ENCODE data around the gene AGAP4. TPM values are rescaled to one million over a fixed set of nuclear protein-coding genes. Genes with fewer than 3 reads are reported as not detected.
"Not testable (repeated sequence)": the region's sequence is repeated elsewhere in the genome, so short reads cannot be mapped to it uniquely, and the experiment has no call there.

Gene AGAP4
- 7.7 and 11.1 TPM in 2 replicates for total RNA-seq

DNA sequence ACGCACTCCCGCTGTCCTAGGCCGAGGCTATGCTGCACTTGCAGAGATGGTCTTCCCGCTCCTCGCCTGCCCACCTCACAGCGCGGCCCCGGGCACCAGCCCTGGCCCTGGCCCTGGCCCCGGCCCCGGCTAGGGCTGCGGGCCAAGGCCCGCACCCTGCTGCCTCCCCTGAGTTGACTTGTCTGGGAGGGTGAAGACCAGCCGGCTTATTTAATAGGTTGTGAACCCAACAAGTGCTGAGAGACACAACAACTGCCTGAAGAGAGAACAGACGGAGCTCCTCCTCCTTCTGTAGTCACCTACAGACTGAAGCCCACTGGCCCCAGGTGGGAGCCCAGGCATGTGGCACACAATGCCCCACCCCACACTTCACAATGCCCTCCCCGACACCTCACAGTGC lies at the start of gene AGAP4:
Gene AGAP4 (minus strand): TSS at position 101 of the 400 bp plus-strand sequence. CDS start 153 bp downstream, outside the sequence.
- DNase-seq (ENCODE audit: extremely low read depth, low read depth, low spot score): not testable (repeated sequence)

DNA sequence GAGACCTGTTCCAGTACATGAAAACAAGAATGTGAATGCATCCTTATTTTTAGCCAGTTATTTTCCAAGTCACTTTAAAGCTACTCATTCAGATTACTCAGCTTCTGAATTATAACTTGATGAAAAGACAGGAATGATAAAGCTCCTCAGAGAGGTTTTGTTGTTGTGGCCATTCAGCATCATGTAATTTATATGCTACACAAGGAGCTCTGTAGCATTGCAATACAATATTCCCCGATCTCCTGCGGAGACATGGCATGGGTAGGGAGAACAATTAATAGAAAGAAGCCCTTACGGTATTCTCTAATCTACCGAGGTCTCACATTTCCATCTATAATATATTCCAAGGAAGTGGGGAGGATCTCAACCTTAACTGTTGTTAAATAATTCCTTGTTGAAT lies 43.4 kb upstream of the AGAP4 start:
- not testable (repeated sequence) for DNase-seq (ENCODE audit: extremely low read depth, low read depth, low spot score)

DNA sequence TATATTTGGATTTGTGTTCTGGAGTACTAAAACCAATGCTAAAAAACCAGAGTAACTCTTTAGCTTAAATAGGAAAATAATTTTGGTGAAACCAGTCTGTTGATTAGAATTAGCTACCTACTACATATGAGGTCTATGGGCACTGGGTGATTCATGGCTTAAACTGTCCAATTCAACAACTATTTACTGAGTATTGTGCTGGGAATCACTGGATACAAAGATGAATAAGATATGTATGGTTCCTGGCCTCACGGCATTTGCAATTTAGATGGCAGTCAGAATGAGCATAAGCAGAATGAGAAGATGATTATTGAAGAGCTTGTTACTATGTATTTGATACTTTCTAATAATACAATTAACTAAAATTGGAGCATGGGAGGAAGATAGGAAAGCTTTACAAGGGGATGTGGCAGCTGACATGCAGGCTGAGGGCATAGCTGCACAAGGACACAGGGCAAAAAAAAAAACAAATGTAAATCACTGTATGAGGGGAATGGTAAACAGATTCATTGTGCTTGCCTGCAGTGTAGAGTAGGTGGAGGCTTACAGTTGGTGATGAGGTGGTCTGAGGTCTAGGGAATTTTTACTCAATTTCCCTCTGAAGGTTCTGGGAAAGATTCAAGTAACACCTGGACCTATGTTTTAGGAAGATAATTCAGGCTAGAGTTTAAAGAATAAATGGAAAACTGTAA lies 42.4 kb upstream of the AGAP4 start:
- DNase-seq (ENCODE audit: extremely low read depth, low read depth, low spot score): not testable (repeated sequence)

DNA sequence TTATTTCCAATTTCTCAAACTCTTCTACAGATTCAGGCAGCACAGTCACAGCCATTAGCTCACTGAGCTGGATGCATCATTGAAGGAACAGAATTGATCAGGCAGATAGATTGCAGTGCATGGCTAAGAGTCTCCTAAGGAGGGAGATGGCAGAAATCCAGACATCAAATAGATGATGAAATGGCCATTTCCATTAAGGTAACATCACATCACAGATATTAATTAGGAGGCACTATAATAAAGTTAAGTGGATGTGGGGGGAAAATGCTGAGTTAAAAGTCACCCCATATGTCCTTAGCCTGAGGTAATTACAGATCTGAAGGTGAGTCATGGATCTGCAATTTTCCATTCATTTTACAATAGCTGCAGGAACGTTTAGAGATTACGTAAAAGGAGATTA lies 35.6 kb upstream of the AGAP4 start:
- DNase-seq (ENCODE audit: extremely low read depth, low read depth, low spot score): not testable (repeated sequence)

DNA sequence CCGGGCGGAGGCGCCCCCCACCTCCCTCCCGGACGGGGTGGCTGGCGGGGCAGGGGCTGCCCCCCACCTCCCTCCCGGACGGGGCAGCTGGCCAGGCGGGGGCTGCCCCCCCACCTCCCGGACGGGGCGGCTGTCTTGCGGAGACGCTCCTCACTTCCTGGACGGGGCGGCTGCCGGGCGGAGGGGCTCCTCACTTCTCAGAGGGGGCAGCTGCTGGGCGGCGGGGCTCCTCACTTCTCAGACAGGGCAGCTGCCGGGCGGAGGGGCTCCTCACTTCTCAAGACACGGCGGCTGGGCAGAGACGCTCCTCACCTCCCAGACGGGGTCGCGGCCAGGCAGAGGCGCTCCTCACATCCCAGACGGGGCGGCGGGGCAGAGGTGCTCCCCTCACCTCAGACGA lies 18.1 kb upstream of the AGAP4 start:
- not testable (repeated sequence) for DNase-seq (ENCODE audit: extremely low read depth, low read depth, low spot score)

DNA sequence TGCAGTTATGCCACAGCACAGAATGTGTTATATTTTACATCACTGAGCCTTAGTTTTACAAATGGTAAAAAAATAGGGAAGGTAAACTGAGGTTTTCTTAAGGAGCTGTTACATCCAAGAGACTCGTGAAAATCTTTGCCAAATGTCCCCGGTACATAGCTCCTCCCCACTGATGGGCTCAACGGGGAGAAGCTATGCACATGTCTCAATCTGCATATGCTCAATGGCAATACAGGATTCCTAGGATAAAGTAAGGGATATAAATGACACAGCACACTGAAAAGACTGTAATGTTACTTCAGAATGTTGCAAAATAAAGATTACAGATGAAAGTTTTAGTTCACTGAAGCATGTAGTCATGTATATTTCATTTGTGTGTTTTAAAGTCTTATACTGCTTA lies 17.0 kb upstream of the AGAP4 start:
- not testable (repeated sequence) for DNase-seq (ENCODE audit: extremely low read depth, low read depth, low spot score)

DNA sequence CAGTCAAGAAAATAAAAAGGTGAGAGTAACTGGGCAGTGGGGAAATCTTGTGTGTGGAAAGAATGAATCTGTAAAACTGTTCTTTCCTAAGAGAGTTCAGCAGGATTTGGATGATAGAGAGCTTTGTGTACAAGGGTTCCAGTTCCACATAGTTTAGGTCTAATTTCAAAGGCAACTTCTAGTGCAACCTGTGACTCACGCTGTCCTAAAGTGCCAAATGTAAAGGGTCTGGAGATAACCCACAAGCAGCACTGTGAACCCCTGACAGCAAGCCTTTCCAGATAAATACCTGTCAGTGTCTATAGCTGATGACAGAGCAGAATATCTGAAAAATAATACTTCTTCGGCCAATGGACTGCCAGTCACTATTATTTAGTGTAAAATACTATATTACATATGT lies 16.3 kb upstream of the AGAP4 start:
- not testable (repeated sequence) for DNase-seq (ENCODE audit: extremely low read depth, low read depth, low spot score)

DNA sequence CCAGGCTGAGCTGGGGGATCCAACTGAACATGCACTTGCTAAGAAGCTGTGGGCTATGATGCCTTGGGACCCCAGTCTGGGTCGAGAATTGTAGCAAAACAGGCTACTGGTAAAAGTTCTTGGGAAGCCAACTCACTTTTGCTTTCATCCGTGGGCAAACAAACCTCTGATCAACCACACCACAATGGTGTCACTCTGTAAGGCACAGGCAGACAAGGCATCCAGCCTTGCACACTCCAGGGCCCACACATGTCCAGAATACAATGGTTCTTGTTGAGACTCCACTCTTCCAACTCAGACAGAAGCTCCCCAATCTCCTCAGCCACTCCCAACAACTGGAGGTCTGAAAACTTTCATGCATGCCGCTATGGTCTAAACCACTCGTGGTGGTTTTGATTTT lies 10.6 kb upstream of the AGAP4 start:
- DNase-seq (ENCODE audit: extremely low read depth, low read depth, low spot score): not testable (repeated sequence)

DNA sequence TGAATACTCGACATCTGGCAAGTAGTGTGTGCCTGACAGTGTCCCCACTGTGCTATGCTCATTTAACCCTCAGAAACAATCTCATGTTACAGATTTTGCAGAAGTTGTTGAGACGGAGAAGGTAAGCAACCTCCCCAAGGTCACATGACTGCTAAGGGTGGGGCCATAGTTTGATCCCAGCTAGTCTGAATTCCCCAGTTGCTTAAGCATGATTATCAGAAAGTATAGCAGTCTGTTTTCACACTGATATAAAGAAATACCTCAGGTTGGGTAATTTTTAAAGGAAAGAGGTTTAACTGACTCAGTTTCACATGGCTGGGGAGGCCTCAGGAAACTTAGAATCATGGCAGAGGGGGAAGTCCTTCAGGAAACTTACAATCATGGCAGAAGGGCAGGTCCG lies 1.2 kb upstream of the AGAP4 start:
- not testable (repeated sequence) for DNase-seq (ENCODE audit: extremely low read depth, low read depth, low spot score)

DNA sequence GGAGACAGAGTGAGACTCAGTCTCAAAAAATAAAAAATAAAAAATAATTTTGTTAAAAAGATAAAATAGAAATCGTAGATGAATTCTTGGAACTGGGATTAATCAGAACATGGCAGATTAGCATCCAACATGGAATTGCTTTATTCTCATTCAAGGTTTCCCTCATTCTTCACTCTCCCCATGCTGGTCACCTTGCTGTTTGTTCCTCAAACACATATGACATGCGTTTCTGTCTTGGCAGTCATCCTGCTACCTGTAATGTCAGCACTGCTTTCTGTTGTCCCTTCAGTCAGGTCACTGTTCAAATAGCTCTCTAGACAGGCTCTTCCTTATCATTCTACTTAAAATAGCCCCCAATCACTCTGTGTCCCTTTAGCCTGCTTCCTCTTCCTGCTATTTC lies 24.4 kb downstream of the AGAP4 start:
- DNase-seq (ENCODE audit: extremely low read depth, low read depth, low spot score): not testable (repeated sequence)

DNA sequence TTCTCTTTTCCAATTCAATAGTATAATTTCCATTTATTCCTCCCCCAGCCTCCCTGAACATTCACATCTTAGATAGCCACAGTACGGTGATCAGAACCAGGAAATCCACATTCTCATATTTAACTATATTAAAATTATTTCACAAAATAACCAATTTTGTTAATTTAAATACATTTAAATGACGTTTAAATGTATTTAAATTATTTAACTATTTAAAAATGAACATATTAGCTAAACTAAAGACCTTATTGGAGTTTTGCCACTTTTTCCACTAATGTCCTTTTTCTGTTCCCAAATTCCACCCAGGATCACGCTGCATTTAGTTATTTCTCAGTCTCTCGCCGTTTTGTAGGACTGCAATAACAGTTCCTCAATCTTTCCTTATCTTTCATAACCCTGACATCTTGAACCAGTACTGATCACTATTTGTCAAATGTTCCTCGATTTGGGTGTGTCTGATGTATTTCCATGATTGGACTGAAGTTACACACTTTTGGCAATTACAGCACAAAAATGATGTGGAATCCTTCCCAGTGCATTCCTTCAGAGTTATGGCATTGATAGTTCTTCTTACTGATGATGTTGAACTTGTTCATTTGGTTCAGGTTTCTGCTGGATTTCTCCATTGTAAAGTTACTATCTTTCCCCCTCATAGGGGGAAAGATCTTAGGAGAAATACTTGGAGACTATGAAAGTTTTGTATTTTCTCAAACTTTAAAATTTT lies 27.0 kb downstream of the AGAP4 start:
- not testable (repeated sequence) for DNase-seq (ENCODE audit: extremely low read depth, low read depth, low spot score)

DNA sequence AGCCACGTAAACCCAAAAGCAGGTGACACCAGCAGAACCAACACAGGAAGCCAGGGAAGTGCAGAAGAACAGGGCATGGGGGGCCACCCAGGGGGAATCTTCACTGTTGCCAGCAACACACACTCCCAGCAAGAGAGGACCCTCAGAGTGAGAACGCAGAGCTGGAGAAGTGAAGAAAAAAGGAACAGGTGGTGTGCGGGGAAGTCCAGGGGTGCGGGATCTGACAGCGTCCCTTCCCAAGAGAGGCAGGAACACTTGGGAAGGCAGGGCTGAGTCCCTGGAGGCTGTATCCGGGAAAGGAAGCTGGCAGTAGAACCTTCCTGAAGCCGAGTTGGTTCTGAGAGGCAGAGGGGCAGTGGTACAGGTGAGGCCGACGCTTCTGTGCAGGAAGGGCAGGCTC lies 27.7 kb downstream of the AGAP4 start:
- no peak for DNase-seq (ENCODE audit: extremely low read depth, low read depth, low spot score)

DNA sequence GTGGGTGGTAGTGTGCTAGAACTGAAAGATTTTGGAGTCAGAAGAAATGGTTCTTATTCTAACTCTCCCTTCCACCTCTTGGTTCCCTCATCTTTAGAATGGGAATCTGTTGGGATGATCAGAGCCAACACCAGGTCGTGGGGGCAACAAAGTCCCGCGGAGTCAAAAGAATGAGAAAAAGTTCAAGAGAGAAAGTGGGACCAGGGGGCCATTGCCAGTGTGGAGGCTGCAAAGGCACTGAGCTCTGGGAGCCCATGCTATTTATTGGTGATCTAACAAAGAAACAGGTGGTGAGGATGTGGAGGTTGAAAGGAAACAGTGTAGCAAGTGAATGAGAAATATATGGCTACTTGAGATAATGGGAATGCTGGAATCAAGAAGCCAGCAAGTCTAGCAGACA lies 29.4 kb downstream of the AGAP4 start:
- DNase-seq (ENCODE audit: extremely low read depth, low read depth, low spot score): no peak

DNA sequence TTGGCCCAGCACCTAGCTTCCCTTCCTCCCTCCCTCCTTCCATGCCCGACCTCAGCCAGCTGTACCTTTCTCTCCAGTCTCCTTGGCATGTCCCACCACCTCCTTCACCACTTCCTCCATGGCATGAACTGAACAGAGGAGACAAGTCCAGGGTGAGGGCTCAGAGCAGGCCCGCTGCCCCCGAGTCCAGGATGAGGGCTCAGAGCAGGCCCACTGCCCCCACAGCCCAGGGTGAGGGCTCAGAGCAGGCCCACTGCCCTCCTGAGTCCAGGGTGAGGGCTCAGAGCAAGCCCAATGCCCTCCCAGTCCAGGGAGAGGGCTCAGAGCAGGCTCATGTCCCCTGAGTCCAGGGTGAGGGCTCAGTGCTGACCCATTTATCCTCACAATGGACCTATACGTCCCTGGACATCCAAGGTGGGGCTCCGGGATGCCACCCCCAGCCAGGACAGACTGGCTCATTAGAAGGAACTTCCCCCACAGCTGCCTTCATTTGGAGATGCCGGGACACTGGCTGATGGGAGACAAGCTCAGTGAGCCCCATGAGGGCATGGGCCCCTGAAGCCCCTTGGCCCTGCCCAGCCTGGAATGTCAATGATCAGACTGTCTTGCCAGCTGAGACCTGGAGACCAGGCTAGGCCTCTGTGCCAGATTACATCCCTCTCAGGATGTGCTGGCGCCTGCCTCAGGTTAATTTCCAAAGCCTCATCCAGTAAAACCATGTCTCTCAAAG lies 30.0 kb downstream of the AGAP4 start:
- DNase-seq (ENCODE audit: extremely low read depth, low read depth, low spot score): no peak

DNA sequence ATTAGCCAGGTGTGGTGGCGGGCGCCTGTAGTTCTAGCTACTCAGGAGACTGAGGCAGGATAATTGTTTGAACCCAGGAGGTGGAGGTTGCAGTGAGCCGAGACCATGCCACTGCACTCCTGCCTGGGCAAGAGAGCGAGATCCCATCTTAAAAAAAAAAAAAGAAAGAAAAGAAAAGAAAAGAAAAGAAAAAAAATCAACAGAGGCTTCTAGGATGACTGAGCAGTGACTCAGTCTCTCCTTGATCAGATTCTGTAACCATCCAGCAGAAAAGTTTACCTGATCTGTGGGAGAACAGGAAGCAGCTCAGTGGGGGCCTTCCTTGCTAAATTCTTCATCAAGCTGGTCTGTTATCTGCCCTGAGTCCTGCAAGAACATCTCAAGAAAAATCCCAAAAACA lies 33.2 kb downstream of the AGAP4 start:
- DNase-seq (ENCODE audit: extremely low read depth, low read depth, low spot score): not testable (repeated sequence)

DNA sequence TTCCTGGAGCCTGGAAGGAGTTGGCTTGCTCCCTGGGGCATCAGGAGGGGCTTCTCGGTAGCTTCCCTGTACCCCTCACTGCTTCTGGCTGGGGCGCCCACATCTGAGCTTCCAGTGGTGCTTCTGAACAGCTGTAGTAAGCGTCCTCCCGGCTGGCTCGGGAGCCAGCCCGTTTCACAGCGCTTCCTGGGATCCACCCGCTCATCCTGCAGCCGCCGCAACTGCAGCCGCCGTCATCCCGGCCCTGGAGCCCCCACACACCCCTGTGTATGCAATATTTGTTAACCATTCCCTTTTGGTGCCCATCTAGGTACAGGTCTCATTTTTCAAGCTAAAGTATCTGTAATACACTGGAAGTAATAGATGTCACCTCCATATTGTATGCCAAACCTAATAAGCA lies 34.3 kb downstream of the AGAP4 start:
- DNase-seq (ENCODE audit: extremely low read depth, low read depth, low spot score): not testable (repeated sequence)

DNA sequence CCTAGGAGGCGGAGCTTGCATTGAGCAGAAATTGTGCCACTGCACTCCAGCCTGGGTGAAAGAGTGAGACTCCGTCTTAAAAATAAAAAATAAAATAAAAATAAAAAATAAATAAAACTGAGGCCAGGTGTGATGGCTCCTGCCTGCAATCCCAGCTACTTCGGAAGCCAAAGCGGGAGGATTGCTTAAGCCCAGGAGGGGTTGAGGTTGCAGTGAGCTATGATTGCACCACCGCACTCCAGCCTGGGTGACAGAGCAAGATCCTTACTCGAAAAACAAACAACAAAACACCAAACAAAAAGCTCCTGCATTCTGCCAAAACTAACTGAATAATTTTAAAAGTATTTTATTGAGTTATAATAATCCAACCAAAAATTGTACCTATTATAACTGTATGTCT lies 36.2 kb downstream of the AGAP4 start:
- DNase-seq (ENCODE audit: extremely low read depth, low read depth, low spot score): no peak

DNA sequence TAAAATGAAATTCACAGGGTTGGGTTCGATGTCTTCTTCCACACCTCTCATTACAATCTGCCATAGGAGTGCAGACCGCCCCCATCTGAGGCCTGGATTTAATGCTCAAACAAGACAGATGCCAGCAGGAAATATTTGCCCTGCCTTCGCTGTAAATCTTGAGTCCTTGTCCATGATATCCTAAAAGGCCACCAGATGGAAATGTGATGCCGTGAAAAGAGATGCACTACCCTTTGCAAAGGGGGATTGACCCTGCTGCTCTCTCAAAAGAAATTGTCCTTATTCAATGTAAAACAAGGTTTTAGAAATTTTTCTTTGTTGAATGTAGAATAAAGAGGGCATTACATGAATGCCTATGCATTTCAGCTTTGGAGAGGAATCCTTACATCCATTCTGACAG lies 37.5 kb downstream of the AGAP4 start:
- no peak for DNase-seq (ENCODE audit: extremely low read depth, low read depth, low spot score)

DNA sequence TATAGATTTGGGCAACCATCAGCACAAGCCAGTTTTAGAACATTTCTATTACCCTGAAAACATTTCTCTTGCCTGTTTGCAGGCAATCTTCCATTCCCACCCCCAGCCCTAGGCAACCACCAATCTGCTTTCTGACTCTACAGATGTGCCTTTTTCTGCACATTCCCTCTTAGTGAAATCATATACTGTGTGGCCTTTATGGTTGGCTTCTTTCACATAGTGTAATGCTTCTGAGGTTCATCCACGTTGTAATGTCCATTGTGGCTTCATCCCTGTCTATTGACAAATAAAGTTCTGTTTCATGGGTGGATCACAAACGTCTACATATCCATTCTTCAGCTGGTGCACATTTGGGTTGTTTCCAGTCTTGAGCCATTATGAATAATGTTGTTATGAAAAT lies 42.3 kb downstream of the AGAP4 start:
- not testable (repeated sequence) for DNase-seq (ENCODE audit: extremely low read depth, low read depth, low spot score)

DNA sequence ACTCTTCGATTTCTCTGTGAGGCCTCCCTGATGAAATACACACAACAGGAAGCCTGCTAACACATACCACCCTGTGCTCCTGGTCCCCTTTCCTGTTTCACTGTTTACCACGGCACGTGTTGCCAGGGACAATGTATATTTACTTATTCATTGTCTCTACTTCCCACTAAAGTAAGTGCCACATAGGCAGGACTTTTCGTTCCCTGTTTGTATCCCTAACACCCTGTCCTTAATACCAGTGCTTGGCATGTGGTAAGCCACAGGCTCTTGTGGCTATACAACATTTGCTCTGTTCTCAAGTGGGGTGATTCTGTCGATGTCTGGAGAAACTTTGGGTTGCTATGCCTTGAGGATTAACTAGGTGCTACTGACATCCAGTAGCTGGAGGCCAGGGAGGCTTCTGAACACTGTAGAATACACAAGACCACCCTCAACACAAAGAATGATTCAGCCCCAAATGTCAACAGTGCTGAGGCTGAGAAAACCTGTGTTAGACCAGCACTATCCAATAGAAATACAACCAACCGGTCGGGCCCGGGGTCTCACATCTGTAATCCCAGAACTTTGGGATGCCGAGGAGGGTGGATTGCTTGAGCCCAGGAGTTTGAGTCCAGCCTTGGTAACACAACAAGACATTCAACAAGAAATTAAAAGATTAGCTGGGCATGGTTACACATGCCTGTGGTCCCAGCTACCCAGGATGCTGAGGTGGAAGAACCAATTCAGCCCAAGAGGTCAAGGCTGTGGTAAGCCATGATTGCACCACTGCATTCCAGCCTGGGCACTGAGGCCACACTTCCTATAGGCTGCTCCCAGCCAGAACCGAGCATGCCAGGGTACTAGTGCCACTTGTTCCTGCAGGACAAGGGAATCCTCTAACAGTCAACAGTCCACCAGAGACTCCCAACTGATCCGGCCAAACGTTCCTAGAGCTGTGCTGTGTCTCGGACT lies 44.0 kb downstream of the AGAP4 start:
- peak; percentile 22 for DNase-seq (ENCODE audit: extremely low read depth, low read depth, low spot score)

Data from glomerular endothelial cell (primary cell).